CD1c-positive myeloid dendritic cell (primary cell): ENCODE measurements around the gene MEGF11.
A peak's percentile ranks its signal among the peaks of the same experiment; 100 is the strongest.
"Not testable (repeated sequence)": the region's sequence is repeated elsewhere in the genome, so short reads cannot be mapped to it uniquely, and the experiment has no call there.

Experiments used
- DNase-seq: peaks from one replicate; pipeline ENCODE4 v3.0.0-alpha.2; 2016; ENCODE audit errors: extremely low spot score

MEGF11 gene

GRCh38 chr15:66003129-66003528, 250.4 kb downstream of the MEGF11 start:
- DNase-seq: not testable (repeated sequence)

GRCh38 chr15:66001717-66002426, 251.7 kb downstream of the MEGF11 start:
- DNase-seq: no peak

GRCh38 chr15:66001042-66001441, 252.5 kb downstream of the MEGF11 start:
- no peak for DNase-seq

GRCh38 chr15:65998486-65998885, 255.1 kb downstream of the MEGF11 start:
- no peak for DNase-seq

GRCh38 chr15:65996901-65997300, 256.6 kb downstream of the MEGF11 start:
- no peak for DNase-seq

- DNase-seq: no peak
Measured at GRCh38 chr15:65994832-65995231, 258.7 kb downstream of the MEGF11 start.

GRCh38 chr15:65993762-65994161, 259.8 kb downstream of the MEGF11 start:
- DNase-seq: no peak

GRCh38 chr15:65993236-65993635, 260.3 kb downstream of the MEGF11 start:
- DNase-seq: no peak

GRCh38 chr15:65991721-65992483, 261.6 kb downstream of the MEGF11 start:
- DNase-seq: no peak

GRCh38 chr15:65990298-65990981, 263.1 kb downstream of the MEGF11 start:
- no peak for DNase-seq

GRCh38 chr15:65987100-65987499, 266.4 kb downstream of the MEGF11 start:
- no peak for DNase-seq

GRCh38 chr15:65986416-65986815, 267.1 kb downstream of the MEGF11 start:
- no peak for DNase-seq

- no peak for DNase-seq
Measured at GRCh38 chr15:65985387-65985786, 268.2 kb downstream of the MEGF11 start.

- no peak for DNase-seq
Measured at GRCh38 chr15:65982627-65983322, 270.8 kb downstream of the MEGF11 start.

- DNase-seq: peak; percentile 13
Measured at GRCh38 chr15:65981837-65982626, 271.5 kb downstream of the MEGF11 start.

GRCh38 chr15:65980824-65981456, 272.6 kb downstream of the MEGF11 start:
- peak; percentile 30 for DNase-seq

- no peak for DNase-seq
Measured at GRCh38 chr15:65979837-65980236, 273.7 kb downstream of the MEGF11 start.

- no peak for DNase-seq
Measured at GRCh38 chr15:65979316-65979715, 274.2 kb downstream of the MEGF11 start.

- DNase-seq: no peak
Measured at GRCh38 chr15:65978110-65978509, 275.4 kb downstream of the MEGF11 start.

GRCh38 chr15:65976196-65976595, 277.4 kb downstream of the MEGF11 start:
- DNase-seq: not testable (repeated sequence)

- no peak for DNase-seq
Measured at GRCh38 chr15:65971741-65971995, 281.9 kb downstream of the MEGF11 start.
